Non-pigmented ciliary epithelial cell (primary cell): Measurements from ENCODE around the gene PBLD.

ENCODE experiments used
- DNase-seq: peaks from one replicate; pipeline ENCODE4 v3.0.0-alpha.2; 2010; ENCODE audit warnings: low read depth

PBLD gene

GRCh38 chr10:68332259-68333057, at the start of gene PBLD:
TSS of gene PBLD (minus strand) at chr10:68332928. CDS start at chr10:68306844, 26,084 bp downstream.
- DNase-seq = peak; percentile 18

GRCh38 chr10:68371604-68372003, 38.9 kb upstream of the PBLD start:
- no peak for DNase-seq

- no peak for DNase-seq
These were observed 34.4 kb upstream of the PBLD start for GRCh38 chr10:68367121-68367520.

GRCh38 chr10:68366600-68366999, 33.9 kb upstream of the PBLD start:
- no peak for DNase-seq

GRCh38 chr10:68365611-68366010, 32.9 kb upstream of the PBLD start:
- no peak for DNase-seq

- no peak for DNase-seq
These were observed 31.6 kb upstream of the PBLD start for GRCh38 chr10:68364101-68364886.

GRCh38 chr10:68362590-68362989, 29.9 kb upstream of the PBLD start:
- DNase-seq = no peak

GRCh38 chr10:68359189-68359588, 26.5 kb upstream of the PBLD start:
- no peak for DNase-seq

- DNase-seq = no peak
These were observed 20.8 kb upstream of the PBLD start for GRCh38 chr10:68353537-68353936.

- DNase-seq = no peak
These were observed 15.6 kb upstream of the PBLD start for GRCh38 chr10:68348265-68348741.

GRCh38 chr10:68346774-68347173, 14.0 kb upstream of the PBLD start:
- no peak for DNase-seq

- no peak for DNase-seq
These were observed 12.9 kb upstream of the PBLD start for GRCh38 chr10:68345621-68346020.

- DNase-seq = no peak
These were observed 10.3 kb upstream of the PBLD start for GRCh38 chr10:68342909-68343516.

- DNase-seq = no peak
These were observed 7.8 kb upstream of the PBLD start for GRCh38 chr10:68340358-68341080.

- DNase-seq = no peak
These were observed 4.1 kb upstream of the PBLD start for GRCh38 chr10:68336754-68337351.

- DNase-seq = no peak
These were observed 2.1 kb upstream of the PBLD start for GRCh38 chr10:68334672-68335467.

- DNase-seq = no peak
These were observed 1.0 kb upstream of the PBLD start for GRCh38 chr10:68333440-68334431.

- no peak for DNase-seq
These were observed 299 bp upstream of the PBLD start for GRCh38 chr10:68333058-68333395.

GRCh38 chr10:68331455-68332258, 1.1 kb downstream of the PBLD start, which contains the start of gene HNRNPH3:
TSS of gene HNRNPH3 (plus strand) at chr10:68332064. CDS start at chr10:68337222, 5,158 bp downstream.
- DNase-seq = peak; percentile 84
